Fibroblast of lung (primary cell): ENCODE results near the gene SDK1.

Experiments used
- CTCF ChIP-seq, 2 donors: IDR thresholded peaks in 1 of 2; conservative IDR thresholded peaks in 1 of 2; 1 replicate in 1 of 2; 2 replicates in 1 of 2; pipeline ENCODE4 v1.5.1; 2011 to 2012; ENCODE audit warnings: low read length in 2 of 2, control low read depth in 1 of 2, inconsistent platforms in 1 of 2, low read depth in 1 of 2, mild to moderate bottlenecking in 1 of 2
- EZH2 ChIP-seq: IDR thresholded peaks from 2 replicates; pipeline ENCODE4 v1.5.1; 2012; ENCODE audit warnings: low read length, control low read depth, mild to moderate bottlenecking; ENCODE audit errors: missing control alignments

GRCh38 chr7:4111166-4111565, 810.1 kb downstream of the SDK1 start:
- TF ChIP-seq CTCF (conservative IDR thresholded peaks at IDR 0.05 in 1 of 2, IDR thresholded peaks at IDR 0.05 in 1 of 2; ENCODE audit: low read depth in 1 of 2, low read length in 2 of 2) (no peak), EZH2 (no peak)
